GM18951 (cell line): Measurements from ENCODE around the gene MYO1B.

Experiments used
- POLR2A ChIP-seq: IDR thresholded peaks from 4 replicates; pipeline ENCODE4 v1.6.1; 2011; ENCODE audit warnings: mild to moderate bottlenecking; ENCODE audit not compliant: insufficient read length, insufficient read depth; ENCODE audit errors: extremely low read depth
- in situ Hi-C: fragments of 300-500 bp; cut with MboI; formaldehyde crosslinking; loops from one replicate; pipeline ENCODE4 v1.12.0; 2022; ENCODE audit warnings: low sequenced_read_pairs, mixed read lengths, inconsistent platforms; ENCODE audit not compliant: unreplicated experiment

The MYO1B gene

DNA sequence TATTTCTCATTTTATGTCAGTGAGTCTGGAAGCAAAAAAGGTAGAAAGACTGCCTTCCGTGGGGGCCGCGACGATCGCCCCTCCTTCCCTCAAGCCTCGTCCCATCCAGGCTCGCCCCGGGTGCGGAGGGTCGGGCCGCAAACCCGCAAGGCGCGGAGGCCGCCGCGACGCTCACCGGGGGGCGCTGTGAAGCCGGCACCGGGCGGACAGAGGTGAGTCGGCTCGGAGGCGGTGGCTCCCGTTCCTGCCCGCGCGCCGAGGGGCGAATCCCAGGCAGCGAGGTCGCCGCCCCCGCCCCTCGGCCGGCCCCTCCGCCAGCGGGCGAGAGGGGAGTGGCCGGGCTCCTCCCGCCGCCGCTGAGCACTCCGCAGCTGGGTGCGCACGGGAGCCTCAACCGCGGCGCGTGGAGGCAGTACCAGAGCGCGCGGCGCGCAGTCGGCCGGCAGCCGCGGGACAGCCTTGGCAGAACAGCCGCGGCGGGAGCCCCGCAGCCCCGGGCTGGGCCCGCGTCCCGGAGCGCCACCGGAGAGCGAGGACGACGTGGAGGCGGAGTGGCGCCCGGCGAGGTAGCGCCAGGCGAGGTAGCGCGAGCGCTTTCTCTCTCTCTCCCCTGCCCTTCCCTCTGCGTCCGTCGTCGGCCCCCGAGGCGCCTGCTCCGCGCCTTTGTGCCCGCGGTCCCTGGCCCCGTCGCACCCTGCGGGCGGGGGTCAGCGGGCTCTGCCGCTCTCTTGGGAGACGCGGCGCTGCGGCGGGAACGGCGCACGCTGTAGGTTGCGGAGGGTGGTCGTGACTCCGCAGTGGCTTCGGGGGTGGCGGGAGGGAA is at the start of gene MYO1B:
Gene MYO1B (plus strand): TSS at position 359 of the 823 bp plus-strand sequence. CDS start 31,492 bp downstream, outside the sequence.
- peak; percentile 45 for TF ChIP-seq POLR2A
- in situ Hi-C loops = no loop called here

DNA sequence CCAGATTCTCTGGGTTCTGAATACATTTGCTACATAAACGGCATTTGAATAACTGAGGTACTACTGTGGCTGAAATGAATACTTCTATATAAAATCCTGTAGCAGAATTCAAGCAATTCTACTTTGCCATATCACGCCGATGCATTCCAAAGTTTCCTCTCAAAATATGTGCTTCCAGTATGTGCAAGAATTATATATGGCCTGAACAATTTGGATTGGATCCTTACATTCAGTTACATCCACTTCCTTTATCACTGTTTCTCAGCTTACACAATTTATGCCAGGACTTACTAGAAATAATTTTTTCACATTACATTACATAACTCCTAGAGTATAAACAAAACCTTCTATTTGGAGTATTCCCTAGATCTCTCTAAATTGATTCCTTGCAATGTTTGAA is 48.1 kb upstream of the MYO1B start:
- in situ Hi-C loops = no loop called here
- no peak for TF ChIP-seq POLR2A

DNA sequence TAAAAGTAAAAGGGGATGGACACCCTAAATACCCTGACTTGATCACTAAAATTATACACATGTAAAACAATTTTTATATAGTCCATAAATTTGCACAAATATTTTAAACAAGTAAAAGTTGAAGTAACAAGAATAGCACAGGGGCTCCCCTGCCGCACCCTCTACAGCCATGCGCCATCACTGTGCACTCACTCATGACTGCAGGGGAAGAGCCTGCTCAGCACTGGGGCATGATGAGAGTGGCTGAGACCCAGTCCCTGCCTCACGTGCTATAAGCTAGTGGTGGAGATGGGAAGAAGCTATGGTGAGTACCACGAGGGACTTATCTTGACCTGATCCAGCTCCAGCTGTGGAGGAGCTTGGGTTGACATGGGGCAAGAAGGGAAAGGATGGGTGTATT is 46.9 kb upstream of the MYO1B start:
- TF ChIP-seq POLR2A = no peak
- in situ Hi-C loops = no loop called here

DNA sequence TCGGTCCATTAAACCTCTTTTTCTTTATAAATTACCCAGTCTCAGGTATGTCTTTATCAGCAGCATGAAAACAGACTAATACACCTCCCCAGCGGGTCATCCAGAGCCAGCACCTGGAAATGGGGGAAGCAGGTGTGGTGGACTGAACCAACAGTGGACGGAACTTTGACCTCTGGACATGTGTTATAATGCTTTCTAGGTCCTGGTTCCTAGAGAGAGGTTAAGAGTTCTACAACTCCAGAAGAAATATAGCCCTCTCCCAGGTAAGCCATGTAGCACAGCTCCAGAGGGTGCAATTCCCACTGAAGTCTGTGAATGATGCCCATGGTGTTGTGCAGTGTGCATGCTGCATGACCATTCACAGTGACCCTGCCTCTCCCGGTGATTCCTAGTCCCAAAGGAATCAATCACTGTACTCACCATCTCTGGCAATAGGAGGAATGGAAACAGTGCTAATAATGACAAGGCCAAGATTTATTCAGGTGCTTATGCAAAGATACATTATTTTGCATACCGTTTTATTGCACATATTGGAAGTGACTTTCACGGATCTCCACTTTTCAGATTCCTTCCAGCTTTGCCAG is 45.2 kb upstream of the MYO1B start:
- no peak for TF ChIP-seq POLR2A
- in situ Hi-C loops = no loop called here

DNA sequence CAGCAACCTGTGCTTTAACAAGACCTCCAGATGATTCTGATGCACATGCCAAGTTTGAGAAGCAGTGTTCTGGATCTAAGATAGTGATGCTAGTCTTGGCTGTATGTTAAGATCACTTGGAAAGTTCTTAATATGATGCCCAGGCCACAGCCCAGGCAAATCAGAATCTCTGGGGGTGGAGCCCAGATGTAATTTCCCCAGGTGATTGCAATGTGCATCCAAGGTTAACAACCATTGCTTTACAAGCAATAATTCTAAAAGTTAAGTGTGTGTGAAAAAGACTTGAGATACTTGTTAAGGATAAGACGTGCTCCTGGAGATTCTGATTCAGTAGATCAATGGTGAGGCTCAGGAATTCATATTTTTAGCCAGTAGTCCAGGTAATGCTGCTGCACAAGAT is 44.3 kb upstream of the MYO1B start:
- TF ChIP-seq POLR2A = no peak
- in situ Hi-C loops = no loop called here

DNA sequence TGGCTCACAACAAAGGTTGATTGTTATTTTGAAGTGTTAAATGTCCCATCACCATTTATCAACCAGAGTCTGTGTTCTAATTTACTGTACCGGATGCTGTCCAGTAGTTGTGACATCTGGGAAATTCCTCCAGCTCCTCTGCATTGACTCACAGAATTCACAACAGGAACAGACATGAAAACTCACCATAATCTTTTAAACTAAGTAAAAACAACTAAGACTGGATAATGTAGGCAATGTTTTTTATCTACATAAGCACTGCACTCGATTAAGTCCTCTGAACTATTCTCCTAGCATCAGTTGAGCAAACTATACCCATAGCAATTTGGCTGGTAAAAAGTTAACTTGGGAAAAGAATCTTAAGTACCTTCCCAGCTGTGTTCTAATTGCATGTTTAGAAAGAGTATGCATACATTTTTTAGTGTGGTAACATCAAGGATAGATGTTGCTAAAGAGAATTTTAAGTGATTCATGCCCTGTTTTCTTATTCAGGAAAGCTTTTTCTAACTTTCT is 42.9 kb upstream of the MYO1B start:
- TF ChIP-seq POLR2A = no peak
- in situ Hi-C loops = no loop called here

DNA sequence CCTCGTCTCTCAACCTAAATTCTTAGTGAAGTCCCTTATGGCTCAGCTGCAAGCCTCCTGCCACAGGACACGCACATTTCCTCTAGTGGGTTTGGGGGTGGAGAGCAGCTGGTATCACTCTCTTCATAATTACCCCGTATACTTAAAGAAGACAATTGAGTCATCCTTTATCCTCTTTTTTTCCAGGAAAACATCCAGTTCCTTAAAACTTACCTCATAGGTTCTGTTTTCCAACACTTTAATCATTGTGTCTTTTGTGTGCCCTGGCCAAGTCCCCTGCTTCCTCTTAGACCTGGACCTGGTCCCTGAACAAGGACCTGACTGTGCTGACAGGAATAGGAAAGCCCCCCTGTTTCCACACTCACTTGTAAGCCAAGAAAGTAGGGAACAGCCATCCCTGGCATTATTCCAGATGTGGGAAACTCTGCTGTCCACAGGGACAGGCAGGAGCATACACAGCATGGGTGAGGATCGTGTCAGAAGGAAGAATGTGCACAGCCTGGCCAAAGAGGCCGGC is 42.3 kb upstream of the MYO1B start:
- in situ Hi-C loops = no loop called here
- no peak for TF ChIP-seq POLR2A

DNA sequence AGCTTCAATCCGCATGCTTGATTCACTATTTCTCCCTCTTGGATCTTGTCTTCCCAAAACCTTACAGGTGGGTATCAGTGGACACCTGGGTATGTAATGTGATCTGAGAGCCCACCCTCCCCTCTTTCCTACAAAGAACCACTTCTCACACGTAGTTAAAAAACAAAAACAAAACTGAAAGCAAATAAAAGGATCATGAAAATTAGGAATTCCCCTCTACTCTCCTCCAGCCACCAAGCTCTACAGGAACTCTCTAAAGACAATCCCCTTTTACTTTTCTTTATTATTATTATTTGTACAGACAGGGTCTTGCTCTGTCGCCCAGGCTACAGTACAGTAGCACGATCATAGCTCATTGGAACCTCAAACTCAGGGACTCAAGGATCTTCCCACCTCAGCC is 40.8 kb upstream of the MYO1B start:
- TF ChIP-seq POLR2A = no peak
- in situ Hi-C loops = no loop called here

DNA sequence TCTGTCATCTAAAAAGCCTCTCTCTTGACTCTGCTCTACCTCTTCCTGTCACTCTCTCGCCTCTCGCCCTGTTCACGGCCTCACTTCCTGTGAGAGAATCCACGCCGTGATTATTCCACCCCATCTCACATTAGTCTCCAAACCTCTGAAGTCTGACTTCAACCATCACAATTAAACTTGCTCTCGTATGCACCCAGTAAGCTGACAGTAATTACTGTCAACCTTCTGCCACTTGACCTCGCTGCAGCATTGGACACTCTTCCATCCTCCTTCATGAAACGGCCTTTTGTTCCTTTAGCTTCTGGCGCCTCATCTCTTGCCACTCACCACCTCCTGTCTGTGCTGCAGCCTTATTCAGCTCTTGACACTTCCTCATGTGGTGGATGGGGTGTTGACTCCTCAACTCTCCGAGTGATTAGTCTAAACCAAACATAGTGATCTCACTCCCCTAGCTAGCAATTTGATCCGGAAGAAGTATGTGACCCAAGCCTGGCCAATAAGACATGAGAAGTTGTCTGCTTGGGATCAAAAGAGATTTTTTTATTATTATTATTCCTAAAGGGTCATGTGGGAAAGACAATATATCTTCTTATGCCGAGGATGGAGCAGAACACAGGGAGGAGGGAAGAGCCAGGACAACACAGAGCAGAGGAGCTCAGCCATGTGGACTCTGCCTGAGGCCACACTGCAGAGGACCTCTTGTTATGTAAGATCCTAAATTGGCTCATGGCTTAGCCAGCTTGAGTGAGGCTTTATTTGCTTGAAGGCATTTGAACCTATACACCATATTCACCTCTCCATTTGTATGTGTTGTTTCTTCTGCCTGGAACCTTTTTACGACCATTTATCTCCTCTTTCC is 38.4 kb upstream of the MYO1B start:
- no peak for TF ChIP-seq POLR2A
- in situ Hi-C loops = no loop called here

DNA sequence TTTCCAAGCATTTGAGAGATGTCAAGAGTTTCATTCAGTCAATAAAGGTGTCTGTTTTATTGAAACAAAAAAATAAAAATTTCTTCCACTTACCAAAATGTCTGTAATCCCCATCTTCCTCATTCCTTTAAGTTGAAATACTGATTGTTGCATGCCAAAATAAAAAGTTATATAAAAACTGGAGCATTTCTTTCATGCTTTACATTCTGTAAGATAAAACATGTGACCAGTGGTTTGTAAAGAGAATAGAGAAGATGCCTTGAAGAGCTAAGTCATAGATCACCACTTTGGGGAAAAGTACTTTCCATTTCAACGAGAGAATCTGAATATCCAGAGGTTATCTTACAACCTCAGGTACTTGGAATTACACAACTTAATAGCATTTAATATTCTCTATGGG is 35.9 kb upstream of the MYO1B start:
- no peak for TF ChIP-seq POLR2A
- in situ Hi-C loops = no loop called here

DNA sequence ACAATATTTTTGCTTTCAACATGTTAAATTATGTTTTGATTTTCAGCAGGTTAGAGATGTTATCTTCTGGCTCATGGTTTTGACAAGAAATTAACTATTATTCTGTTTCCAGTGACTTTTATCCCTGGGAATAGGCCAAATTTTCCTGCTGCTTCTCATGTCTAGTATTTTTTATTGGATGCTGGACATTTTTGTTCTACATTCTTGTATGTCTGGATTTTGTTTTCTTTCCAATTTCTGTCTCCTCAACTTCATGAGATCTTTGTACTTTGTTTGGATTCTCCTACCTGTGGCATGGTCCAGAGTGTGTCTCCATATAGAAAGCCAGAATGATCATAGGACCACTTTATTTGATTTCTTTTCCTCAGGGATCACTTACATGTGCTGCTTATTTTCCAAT is 33.1 kb upstream of the MYO1B start:
- in situ Hi-C loops = no loop called here
- TF ChIP-seq POLR2A = no peak

DNA sequence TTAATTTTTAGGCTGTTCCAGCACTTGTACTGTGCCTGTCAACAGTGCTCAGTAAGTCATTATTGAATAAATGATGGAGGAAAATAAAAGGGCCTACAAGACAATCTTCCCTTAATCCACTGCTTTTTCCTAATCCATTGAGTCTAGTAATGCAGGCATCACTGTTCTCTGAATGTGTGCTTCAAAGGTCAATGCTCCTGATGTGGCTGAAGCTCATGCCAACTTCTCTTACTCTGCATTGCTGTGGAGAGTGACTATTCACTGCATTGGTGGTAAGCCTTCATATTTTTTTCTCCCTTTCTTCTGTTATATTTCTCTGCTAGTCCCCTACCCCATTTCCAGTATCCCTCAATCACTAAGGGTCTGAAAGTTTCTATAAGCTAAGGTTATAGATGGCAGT is 31.9 kb upstream of the MYO1B start:
- TF ChIP-seq POLR2A = no peak
- in situ Hi-C loops = no loop called here

DNA sequence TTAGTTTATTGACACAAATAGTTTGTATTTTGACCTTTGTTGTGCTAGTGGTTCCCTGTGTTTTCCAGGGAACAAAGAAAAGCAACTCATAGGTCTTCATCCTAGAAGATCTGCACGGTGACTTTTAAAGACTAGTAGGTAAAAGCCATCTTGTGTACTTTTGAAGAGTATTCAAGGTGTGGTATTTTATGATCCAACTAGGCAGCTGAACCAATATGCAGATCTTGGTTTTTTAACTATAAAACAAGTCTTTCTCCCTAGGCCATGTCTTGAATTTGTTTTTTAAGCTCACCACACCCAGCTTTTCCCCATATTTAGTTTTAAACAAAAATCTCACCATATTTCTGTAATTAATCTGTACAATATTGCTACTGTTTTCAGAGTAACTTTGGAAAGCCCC is 30.0 kb upstream of the MYO1B start:
- in situ Hi-C loops = no loop called here
- no peak for TF ChIP-seq POLR2A
